PC-9 (cell line): Measurements from ENCODE around the gene DTX4.

Experiments
- EZH2 ChIP-seq: fragments of 200-600 bp; sonication (generic); IDR thresholded peaks from 2 replicates; pipeline ENCODE4 v1.8.0; 2017; ENCODE audit warnings: antibody characterized with exemption, low read depth
- TF ChIP-seq, protein P1 (sequence below): fragments of 200-600 bp; sonication (generic); conservative IDR thresholded peaks from 2 replicates; pipeline ENCODE4 v1.6.1; 2017; ENCODE audit warnings: mixed run types, antibody characterized with exemption, mild to moderate bottlenecking, moderate library complexity

DNA sequence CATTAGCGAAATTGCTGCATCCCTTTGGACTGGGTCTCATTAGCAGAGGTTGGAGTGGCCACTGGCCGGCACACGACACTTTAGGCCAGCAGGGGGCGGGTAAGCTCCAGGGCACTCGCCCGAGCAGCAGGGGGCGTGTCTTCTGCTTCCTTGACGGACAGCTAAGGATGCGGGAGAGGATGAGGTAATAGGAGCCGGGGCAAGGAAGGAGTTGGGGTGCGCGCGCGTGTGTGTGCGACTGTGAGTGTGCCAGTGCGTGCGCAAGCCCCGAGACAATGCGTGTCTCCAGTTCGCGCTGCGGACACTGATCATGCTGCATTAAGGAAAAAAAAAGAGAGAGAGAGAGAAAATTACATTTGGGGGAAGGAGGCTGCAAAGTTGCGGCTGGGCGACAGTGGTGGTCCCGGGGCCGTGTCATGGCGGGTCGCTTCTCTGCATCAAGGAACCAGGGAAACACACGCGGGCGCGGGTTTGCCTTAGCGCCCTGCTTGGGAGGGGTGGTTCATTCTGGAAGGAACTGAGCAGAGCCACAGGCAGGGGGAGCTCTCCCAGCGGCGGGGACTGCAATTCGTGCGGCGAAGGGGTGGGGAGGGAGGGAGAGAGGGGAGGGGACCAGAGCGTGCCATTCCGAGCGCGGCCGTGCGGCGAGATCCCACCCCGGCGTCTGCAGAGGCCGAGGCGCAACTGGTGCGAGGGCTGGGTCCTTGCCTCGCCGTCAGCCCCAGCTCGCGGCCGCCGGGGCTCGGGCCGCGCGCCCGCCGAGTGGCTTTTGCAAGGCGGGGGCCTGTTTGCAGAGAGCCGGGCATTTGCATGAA, at the start of gene DTX4:
- TF ChIP-seq EZH2: no peak
- TF ChIP-seq, protein P1, sequence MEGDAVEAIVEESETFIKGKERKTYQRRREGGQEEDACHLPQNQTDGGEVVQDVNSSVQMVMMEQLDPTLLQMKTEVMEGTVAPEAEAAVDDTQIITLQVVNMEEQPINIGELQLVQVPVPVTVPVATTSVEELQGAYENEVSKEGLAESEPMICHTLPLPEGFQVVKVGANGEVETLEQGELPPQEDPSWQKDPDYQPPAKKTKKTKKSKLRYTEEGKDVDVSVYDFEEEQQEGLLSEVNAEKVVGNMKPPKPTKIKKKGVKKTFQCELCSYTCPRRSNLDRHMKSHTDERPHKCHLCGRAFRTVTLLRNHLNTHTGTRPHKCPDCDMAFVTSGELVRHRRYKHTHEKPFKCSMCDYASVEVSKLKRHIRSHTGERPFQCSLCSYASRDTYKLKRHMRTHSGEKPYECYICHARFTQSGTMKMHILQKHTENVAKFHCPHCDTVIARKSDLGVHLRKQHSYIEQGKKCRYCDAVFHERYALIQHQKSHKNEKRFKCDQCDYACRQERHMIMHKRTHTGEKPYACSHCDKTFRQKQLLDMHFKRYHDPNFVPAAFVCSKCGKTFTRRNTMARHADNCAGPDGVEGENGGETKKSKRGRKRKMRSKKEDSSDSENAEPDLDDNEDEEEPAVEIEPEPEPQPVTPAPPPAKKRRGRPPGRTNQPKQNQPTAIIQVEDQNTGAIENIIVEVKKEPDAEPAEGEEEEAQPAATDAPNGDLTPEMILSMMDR: peak; percentile 93
